Measurements from ENCODE around the gene PCNX1.
"Not testable (repeated sequence)": the region's sequence is repeated elsewhere in the genome, so short reads cannot be mapped to it uniquely, and the experiment has no call there.

PCNX1 gene

DNA sequence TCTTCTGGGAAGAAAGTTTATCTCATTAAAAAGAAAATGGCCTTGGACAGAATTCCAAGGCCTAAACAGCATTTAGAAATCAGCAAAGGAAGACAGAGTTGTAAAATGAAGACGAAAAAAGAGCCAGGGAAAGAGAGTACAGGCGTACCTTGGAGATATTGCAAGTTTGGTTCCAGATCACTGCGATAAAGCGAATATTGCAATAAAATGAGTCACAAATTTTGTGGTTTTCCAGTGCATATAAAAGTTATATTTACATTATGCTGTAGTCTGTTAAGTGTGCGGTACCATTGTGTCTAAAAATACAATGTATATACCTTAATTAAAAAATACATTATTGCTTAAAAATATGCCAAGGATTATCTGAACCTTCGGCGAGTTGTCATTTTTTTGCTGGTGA is 9.0 kb downstream of the PCNX1 start:
- no peak for DNase-seq (ENCODE audit: low read depth in 2 of 2)

GRCh38 chr14:70916799-70917198 is 9.5 kb downstream of the PCNX1 start:
- no peak for DNase-seq (ENCODE audit: low read depth in 2 of 2)

GRCh38 chr14:70917633-70918032 is 10.4 kb downstream of the PCNX1 start:
- DNase-seq (ENCODE audit: low read depth in 2 of 2), result no peak

- DNase-seq (ENCODE audit: low read depth in 2 of 2), result no peak
Observed at GRCh38 chr14:70919774-70920173, 12.5 kb downstream of the PCNX1 start.

GRCh38 chr14:70920608-70921007 is 13.3 kb downstream of the PCNX1 start:
- no peak for DNase-seq (ENCODE audit: low read depth in 2 of 2)

- no peak for DNase-seq (ENCODE audit: low read depth in 2 of 2)
Observed at GRCh38 chr14:70921669-70922068, 14.4 kb downstream of the PCNX1 start.

GRCh38 chr14:70924521-70924920 is 17.3 kb downstream of the PCNX1 start:
- DNase-seq (ENCODE audit: low read depth in 2 of 2), result no peak

DNA sequence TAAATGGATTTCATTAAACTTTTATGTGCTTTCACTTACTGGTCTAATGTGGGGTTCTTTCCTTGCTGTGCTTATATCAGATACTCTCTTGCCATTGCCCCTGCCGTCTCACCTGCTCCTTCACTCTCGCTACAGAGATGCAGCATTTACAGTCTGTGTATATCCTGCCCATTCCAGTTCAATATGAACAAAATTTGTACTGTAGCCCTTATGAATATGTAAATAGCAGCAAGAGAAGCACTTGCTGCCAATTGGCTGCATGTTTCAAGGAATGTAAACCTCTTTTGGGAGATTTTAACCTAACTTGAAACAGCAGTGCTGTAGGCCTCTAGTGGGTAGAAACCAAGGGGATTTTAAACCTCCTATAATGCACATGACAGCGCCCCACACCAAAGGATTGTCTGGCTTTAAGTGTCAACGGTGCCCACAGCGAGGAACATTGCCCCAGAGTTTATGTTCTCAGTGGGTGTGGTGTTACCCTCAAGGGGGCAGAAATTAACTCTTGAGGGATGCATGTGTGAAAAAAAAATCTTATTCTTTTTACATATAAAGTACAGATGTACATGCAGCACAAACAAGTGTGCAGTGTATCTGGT is 19.1 kb downstream of the PCNX1 start:
- no peak for DNase-seq (ENCODE audit: low read depth in 2 of 2)

DNA sequence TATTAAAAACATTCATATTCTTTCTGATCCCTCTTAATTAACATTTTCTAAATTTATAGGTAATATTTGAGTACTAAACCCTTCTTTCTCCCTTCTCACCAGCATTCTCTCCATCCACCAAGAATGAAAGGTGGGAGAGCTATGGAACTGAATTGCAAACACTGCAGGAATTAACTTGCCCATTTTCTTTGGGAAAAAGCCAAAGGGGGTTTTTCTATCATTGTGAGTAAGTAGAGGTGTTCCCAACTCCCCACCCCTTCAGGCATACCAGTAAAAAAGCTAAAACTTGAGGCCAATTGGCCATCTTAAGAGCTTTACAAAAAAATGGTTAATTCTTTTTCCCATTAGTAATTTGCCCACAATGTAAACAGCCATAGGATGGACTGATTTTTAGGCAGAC is 23.7 kb downstream of the PCNX1 start:
- no peak for DNase-seq (ENCODE audit: low read depth in 2 of 2)

DNA sequence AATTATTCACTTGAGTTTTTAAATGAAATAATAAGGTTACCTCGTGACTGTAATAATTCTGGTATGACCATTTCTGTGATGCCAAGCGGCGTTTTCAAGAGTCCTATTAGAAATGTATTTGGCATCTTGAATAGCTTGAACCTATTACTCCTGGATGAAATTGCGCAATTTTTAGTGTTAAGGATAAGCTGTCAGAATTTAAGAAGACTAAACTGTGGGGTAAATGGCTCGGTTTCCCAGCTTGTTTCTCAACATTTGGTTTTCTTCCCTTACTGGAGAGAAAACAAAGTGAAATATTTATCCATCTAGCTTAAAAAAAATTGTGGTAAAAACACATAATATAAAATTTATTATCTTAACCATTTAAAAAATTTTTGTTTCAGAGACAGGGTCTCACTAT is 26.8 kb downstream of the PCNX1 start:
- no peak for DNase-seq (ENCODE audit: low read depth in 2 of 2)

GRCh38 chr14:70934502-70935134 is 27.4 kb downstream of the PCNX1 start:
- no peak for DNase-seq (ENCODE audit: low read depth in 2 of 2)

GRCh38 chr14:70935135-70935534 is 27.9 kb downstream of the PCNX1 start:
- no peak for DNase-seq (ENCODE audit: low read depth in 2 of 2)

- not testable (repeated sequence) for DNase-seq (ENCODE audit: low read depth in 2 of 2)
Observed at GRCh38 chr14:70939693-70940092, 32.4 kb downstream of the PCNX1 start.

DNA sequence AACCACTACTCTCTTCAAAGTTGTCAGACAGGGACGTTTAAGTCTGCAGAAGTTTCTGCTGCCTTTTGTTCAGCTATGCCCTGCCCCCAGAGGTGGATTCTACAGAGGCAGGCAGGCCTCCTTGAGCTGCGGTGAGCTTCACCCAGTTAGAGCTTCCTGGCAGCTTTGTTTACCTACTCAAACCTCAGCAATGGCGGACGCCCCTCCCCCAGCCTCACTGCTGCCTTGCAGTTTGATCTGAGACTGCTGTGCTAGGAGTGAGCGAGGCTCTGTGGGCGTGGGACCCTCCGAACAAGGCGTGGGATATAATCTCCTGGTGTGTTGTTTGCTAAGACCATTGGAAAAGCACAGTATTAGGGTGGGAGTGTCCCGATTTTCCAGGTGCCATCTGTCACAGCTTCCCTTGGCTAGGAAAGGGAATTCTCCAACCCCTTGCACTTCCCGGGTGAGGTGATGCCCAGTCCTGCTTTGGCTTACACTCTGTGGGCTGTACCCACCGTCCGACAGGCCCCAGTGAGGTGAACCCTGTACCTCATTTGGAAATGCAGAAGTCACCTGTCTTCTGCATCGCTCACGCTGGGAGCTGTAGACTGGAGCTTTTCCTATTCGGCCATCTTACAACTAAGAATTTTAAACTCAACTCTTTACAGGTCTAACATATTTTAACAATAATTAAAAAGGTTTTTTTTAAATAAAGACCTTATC is 34.5 kb downstream of the PCNX1 start:
- DNase-seq (ENCODE audit: low read depth in 2 of 2), result peak; percentile 15 to 22

GRCh38 chr14:70942342-70942706 is 35.1 kb downstream of the PCNX1 start:
- DNase-seq (ENCODE audit: low read depth in 2 of 2), result no peak

- DNase-seq (ENCODE audit: low read depth in 2 of 2), result peak in 1 of 2 donors; percentile 17
Observed at GRCh38 chr14:70942721-70943120, 35.5 kb downstream of the PCNX1 start.

DNA sequence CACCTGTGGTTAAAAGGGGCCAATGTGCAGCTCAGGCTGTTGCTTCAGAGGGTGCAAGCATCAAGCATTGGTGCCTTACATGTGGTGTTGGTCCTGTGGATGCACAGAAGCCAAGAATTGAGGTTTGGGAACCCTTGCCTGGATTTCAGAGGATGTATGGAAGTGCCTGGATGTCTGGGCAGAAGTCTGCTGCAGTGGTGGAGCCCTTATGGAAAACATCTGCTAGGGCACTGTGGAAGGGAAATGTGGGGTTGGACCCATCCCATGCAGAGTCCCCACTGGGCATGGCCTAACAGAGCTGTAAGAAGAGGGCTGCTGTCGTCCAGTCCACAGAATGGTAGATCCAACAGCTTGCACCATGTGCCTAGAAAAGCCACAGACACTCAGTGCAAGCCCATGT is 36.6 kb downstream of the PCNX1 start:
- DNase-seq (ENCODE audit: low read depth in 2 of 2), result no peak

DNA sequence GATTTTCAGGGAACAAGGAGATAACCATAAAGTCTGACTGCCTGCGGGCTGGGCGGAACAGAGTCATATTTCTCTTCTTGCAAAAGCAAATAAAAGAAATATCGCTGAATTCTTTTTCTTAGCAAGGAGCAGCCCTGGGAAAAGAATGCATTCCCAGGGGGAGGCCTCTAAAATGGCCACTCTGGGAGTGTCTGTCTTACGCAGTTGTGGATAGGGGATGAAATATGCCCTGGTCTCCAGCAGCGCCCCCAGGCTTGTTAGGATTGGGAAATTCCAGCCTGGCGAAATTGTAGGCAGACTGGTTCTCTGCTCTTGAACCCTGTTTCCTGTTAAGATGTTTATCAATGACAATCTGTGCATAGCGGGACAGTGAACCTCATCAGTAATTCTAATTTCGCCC is 40.5 kb downstream of the PCNX1 start:
- DNase-seq (ENCODE audit: low read depth in 2 of 2), result no peak

GRCh38 chr14:70952485-70952884 is 45.2 kb downstream of the PCNX1 start:
- DNase-seq (ENCODE audit: low read depth in 2 of 2), result no peak

GRCh38 chr14:70954068-70954467 is 46.8 kb downstream of the PCNX1 start:
- DNase-seq (ENCODE audit: low read depth in 2 of 2), result no peak

- peak in 1 of 2 donors; percentile 20 for DNase-seq (ENCODE audit: low read depth in 2 of 2)
Observed at GRCh38 chr14:70955543-70956480, 48.6 kb downstream of the PCNX1 start.

DNA sequence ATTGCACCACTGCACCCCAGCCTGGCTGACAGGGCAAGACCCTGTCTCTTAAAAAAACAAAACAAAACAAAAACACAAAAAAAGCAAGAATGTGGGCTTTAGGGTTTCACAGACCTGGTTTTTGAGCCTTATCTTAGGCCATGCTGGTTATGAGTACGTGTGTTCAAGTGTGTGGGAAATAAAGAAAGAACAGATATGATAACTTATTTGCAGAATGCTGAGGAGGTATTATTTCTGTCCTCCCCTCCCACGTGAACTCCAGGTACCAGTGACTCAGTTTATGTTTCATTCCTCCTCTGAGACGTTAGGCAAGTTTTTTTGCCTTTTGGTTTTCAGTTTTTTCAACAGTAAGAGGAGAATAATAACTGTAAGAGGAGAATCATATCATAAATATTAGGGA is 49.3 kb downstream of the PCNX1 start:
- DNase-seq (ENCODE audit: low read depth in 2 of 2), result no peak

Data from stimulated activated CD8-positive, alpha-beta memory T cell treated with anti-CD3 and anti-CD28 coated beads, Interleukin-15, amount 100 ng/mL, for 4 hours (primary cell).